ENCODE data around the gene PLEKHG5. TPM values are rescaled to one million over a fixed set of nuclear protein-coding genes. Genes with fewer than 3 reads are reported as not detected.
A peak's percentile ranks its signal among the peaks of the same experiment; 100 is the strongest.

Gene PLEKHG5
- total and polyA plus RNA-seq, 10 of the 15 experiments (the other 5 are each of a cell fraction or from before 2014, with no cell fraction given), result 0.04 to 1.1 (median 0.18) TPM; not detected in 1

- TF ChIP-seq, protein P1, sequence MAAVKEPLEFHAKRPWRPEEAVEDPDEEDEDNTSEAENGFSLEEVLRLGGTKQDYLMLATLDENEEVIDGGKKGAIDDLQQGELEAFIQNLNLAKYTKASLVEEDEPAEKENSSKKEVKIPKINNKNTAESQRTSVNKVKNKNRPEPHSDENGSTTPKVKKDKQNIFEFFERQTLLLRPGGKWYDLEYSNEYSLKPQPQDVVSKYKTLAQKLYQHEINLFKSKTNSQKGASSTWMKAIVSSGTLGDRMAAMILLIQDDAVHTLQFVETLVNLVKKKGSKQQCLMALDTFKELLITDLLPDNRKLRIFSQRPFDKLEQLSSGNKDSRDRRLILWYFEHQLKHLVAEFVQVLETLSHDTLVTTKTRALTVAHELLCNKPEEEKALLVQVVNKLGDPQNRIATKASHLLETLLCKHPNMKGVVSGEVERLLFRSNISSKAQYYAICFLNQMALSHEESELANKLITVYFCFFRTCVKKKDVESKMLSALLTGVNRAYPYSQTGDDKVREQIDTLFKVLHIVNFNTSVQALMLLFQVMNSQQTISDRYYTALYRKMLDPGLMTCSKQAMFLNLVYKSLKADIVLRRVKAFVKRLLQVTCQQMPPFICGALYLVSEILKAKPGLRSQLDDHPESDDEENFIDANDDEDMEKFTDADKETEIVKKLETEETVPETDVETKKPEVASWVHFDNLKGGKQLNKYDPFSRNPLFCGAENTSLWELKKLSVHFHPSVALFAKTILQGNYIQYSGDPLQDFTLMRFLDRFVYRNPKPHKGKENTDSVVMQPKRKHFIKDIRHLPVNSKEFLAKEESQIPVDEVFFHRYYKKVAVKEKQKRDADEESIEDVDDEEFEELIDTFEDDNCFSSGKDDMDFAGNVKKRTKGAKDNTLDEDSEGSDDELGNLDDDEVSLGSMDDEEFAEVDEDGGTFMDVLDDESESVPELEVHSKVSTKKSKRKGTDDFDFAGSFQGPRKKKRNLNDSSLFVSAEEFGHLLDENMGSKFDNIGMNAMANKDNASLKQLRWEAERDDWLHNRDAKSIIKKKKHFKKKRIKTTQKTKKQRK (IDR thresholded peaks at IDR 0.05; ENCODE audit: low read depth, low read length), result no peak
- TF ChIP-seq SMARCA5 (IDR thresholded peaks at IDR 0.05) (0 out of 2 replicates have a peak, but pooled peaks have one; percentile 6), BCLAF1 (IDR thresholded peaks at IDR 0.05) (peak; percentile 81), RB1 (IDR thresholded peaks at IDR 0.05; ENCODE audit: borderline replicate concordance) (no peak), ZNF384 (IDR thresholded peaks at IDR 0.05; ENCODE audit: borderline replicate concordance, low read depth, low read length) (no peak), CBFB (IDR thresholded peaks at IDR 0.05; ENCODE audit: low read depth) (no peak), GABPA (IDR thresholded peaks at IDR 0.05; ENCODE audit: low read depth) (0 out of 2 replicates have a peak, but pooled peaks have one; percentile 21), EED (IDR thresholded peaks at IDR 0.05; ENCODE audit: low read depth) (no peak), SKIL (IDR thresholded peaks at IDR 0.05; ENCODE audit: low read depth, poor library complexity, severe bottlenecking) (no peak), POLR2A (IDR thresholded peaks at IDR 0.05; ENCODE audit: low read depth, low read length) (0 out of 2 replicates have a peak, but pooled peaks have one; percentile 14), POU2F2 (IDR thresholded peaks at IDR 0.05; ENCODE audit: borderline replicate concordance, low read depth, low read length) (0 out of 3 replicates have a peak, but pooled peaks have one; percentile 19), TCF12 (IDR thresholded peaks at IDR 0.05; ENCODE audit: low read depth, low read length) (peak; percentile 48; the same call in 1 of the 2 replicates), LARP7 (IDR thresholded peaks at IDR 0.05) (peak; percentile 52; the same call in 1 of the 2 replicates), MXI1 (IDR thresholded peaks at IDR 0.05; ENCODE audit: low read depth, low read length) (0 out of 2 replicates have a peak, but pooled peaks have one; percentile 14), TCF3 (IDR thresholded peaks at IDR 0.05; ENCODE audit: borderline replicate concordance, insufficient read depth, low read depth, low read length) (peak; percentile 69; the same call in 1 of the 2 replicates)
- TF ChIP-seq, protein P2, sequence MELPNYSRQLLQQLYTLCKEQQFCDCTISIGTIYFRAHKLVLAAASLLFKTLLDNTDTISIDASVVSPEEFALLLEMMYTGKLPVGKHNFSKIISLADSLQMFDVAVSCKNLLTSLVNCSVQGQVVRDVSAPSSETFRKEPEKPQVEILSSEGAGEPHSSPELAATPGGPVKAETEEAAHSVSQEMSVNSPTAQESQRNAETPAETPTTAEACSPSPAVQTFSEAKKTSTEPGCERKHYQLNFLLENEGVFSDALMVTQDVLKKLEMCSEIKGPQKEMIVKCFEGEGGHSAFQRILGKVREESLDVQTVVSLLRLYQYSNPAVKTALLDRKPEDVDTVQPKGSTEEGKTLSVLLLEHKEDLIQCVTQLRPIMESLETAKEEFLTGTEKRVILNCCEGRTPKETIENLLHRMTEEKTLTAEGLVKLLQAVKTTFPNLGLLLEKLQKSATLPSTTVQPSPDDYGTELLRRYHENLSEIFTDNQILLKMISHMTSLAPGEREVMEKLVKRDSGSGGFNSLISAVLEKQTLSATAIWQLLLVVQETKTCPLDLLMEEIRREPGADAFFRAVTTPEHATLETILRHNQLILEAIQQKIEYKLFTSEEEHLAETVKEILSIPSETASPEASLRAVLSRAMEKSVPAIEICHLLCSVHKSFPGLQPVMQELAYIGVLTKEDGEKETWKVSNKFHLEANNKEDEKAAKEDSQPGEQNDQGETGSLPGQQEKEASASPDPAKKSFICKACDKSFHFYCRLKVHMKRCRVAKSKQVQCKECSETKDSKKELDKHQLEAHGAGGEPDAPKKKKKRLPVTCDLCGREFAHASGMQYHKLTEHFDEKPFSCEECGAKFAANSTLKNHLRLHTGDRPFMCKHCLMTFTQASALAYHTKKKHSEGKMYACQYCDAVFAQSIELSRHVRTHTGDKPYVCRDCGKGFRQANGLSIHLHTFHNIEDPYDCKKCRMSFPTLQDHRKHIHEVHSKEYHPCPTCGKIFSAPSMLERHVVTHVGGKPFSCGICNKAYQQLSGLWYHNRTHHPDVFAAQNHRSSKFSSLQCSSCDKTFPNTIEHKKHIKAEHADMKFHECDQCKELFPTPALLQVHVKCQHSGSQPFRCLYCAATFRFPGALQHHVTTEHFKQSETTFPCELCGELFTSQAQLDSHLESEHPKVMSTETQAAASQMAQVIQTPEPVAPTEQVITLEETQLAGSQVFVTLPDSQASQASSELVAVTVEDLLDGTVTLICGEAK (IDR thresholded peaks at IDR 0.05; ENCODE audit: borderline replicate concordance), result peak; percentile 71
Measured at GRCh38 chr1:6490181-6491080, 1.0 kb downstream of the PLEKHG5 start (continued).

All from GM12878 (cell line).